HFF-Myc (cell line): ENCODE results near the gene LRRC14B.
"Not testable (repeated sequence)": the region's sequence is repeated elsewhere in the genome, so short reads cannot be mapped to it uniquely, and the experiment has no call there.

ENCODE experiments used
- DNase-seq: peaks from one replicate; pipeline ENCODE4 v3.0.0-alpha.2; 2011; ENCODE audit warnings: low read depth; ENCODE audit errors: extremely low read depth
- H3K4me3 ChIP-seq: replicated peaks from 2 replicates; pipeline ENCODE4 v1.5.1; 2011; ENCODE audit warnings: low read depth, mild to moderate bottlenecking, control low read depth, low read length
- TF ChIP-seq, protein P1 (sequence below): IDR thresholded peaks from 2 replicates; pipeline ENCODE4 v1.5.1; 2012; ENCODE audit warnings: mild to moderate bottlenecking, low read depth, low read length, control low read depth; ENCODE audit errors: missing control alignments

Gene LRRC14B

DNA sequence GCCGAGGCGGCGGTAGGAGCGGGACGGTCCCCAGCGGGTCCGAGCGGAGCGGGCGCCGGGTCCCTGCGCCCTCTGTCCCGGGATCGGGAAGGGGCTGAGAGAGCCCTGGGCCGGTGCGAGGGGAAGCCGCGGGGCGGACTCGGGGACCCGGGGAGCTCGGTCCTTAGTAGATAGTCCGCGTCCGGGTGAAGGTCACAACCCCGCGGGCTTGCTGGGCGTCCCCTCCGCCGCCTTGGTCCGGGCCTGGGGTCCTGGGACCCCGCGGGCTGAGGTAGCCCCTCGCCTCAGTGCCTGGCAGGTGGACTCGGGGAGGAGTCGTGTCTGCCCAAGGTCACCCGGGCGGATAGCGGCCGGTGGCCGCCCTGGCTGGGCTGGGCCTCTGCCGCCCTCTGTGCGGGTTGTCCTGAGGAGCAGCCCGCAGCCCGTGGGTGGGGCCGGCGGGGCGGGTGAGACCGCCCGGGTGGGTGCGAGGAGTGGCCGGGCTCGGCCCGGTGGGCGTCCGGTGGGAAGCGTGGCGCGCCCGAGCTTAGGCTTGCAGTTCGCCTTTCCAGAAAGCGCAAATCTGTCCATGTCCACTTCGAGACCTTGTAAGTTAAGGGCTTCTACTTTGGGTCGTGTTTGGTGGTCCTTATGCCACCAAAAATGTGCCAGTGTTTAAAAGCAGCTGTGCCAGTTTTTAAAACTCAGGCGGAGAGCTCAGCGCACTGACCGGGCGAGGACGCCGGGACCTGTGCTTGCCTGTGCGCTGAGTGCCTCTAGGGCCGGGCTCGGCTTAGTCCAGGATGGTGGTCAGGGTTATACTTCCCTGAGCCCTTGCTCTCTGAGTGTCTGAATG is 27.4 kb downstream of the LRRC14B start:
- no peak for DNase-seq
- peak overlapping the region; percentile 93 for H3K4me3 ChIP-seq
- TF ChIP-seq, protein P1, sequence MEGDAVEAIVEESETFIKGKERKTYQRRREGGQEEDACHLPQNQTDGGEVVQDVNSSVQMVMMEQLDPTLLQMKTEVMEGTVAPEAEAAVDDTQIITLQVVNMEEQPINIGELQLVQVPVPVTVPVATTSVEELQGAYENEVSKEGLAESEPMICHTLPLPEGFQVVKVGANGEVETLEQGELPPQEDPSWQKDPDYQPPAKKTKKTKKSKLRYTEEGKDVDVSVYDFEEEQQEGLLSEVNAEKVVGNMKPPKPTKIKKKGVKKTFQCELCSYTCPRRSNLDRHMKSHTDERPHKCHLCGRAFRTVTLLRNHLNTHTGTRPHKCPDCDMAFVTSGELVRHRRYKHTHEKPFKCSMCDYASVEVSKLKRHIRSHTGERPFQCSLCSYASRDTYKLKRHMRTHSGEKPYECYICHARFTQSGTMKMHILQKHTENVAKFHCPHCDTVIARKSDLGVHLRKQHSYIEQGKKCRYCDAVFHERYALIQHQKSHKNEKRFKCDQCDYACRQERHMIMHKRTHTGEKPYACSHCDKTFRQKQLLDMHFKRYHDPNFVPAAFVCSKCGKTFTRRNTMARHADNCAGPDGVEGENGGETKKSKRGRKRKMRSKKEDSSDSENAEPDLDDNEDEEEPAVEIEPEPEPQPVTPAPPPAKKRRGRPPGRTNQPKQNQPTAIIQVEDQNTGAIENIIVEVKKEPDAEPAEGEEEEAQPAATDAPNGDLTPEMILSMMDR: no peak

DNA sequence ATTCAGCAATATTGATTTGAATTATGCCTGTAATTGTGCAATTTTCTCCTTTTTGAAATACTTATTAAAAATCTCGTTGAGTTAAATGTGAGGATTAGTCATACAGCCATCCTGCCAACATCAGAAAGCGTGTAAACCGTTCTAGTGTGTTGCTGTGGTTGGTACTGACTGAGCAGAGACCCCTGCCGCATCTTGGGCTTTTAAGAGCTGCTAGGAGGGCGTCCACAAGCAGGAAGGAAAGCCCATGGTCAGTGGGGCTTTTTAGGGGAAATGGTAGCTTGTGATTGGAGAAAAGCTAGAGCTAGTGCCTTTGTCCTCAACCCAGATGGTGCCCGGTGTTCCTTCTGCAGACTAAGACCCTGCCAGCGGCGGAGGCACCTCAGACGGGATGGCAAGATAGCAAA is 28.2 kb downstream of the LRRC14B start:
- H3K4me3 ChIP-seq: peak overlapping the region; percentile 93

DNA sequence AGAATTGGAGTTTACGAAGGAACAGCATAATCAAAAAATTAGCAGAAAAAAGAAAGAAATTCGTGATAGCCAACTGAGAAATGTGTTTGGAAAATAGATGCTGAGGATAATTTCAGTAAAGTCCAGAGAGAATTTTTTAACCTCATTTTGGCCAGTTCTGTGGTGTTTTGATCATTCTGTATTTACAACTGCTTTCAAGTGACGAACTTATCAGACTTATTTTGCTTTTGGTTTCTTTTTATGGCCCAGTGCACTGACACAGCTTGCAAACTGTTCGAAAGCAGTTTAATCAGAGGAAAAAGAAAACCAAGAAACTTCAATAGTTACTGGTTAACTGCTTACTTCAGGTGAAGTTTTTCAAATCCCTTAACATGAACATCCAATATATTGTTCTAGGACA is 28.7 kb downstream of the LRRC14B start:
- TF ChIP-seq, protein P1: no peak
- DNase-seq: no peak
- peak overlapping the region; percentile 93 for H3K4me3 ChIP-seq

More for the DNA sequence above, 28.2 kb downstream of the LRRC14B start:
- DNase-seq: no peak
- TF ChIP-seq, protein P1: no peak

DNA sequence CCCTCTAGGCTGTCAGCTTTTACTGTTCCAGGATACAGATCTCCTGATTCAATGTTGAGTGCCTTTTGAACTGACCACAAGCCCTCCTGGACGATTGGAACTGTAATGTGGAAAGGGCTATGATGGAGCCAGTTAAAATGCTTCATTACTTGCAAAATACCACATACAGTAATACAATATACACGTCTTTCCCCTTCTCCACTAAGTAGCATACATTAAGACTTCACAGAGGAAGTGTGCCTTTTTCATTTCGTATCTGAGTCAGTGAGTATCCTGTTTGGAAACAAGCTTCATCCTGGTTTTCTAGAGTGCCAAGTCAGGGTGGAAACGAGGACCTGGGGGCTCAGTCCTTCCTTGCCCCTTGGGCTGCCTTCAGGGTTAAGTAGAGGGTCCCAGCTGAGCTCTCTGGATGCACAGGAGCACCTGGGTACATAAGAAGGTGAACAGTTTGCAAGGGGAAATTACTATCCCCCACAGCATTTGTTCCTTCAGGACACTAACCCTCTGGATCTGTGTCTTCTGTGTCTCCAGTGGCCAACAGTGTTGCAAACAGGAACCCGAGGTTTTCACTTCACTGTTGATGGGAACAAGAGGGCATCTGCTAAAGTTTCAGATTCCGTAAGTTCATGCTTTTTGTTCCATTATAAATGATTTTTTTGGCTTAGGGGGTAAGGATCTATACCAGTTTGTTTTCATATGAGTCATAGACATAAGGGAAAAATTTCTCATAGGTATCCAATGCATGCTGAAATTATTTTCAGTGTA is 31.8 kb downstream of the LRRC14B start:
- H3K4me3 ChIP-seq, DNase-seq: not testable (repeated sequence)

DNA sequence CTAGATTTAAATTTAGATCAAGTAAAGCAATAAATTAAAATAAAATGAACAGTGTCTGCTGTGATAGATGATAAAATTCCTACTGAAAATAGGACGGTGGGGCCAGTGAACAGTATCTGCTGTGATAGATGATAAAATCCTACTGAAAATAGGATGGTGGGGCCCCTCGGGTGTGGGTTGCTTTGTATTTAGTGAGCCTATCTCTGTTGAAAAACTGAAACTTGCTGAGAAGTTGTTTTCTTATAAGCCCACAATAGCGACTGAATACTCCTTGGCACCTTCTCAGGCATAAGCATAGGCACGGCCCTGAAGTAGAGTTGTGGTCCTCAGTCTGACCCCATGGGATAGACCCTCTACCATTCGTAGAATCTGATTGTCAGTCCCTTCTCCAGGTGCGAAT is 32.5 kb downstream of the LRRC14B start:
- no peak overlapping the region for H3K4me3 ChIP-seq
- TF ChIP-seq, protein P1: no peak
- no peak for DNase-seq

DNA sequence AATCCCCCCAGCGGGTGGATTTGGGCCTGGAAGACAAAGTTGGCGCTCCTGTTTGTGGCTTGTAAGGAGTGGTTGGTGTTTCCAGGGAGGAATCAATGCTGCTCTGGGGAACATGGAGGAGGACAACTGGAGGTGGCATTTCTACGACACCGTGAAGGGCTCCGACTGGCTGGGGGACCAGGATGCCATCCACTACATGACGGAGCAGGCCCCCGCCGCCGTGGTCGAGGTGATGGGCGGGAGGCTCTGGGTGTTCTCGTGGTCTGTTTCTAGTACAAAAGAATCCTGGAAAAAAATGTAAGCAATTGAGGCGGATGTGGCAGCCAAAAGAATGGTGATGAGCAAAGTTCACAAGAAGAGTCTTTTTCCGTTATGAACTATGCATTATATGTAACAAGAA is 34.0 kb downstream of the LRRC14B start:
- TF ChIP-seq, protein P1: no peak
- H3K4me3 ChIP-seq: no peak overlapping the region
- no peak for DNase-seq

DNA sequence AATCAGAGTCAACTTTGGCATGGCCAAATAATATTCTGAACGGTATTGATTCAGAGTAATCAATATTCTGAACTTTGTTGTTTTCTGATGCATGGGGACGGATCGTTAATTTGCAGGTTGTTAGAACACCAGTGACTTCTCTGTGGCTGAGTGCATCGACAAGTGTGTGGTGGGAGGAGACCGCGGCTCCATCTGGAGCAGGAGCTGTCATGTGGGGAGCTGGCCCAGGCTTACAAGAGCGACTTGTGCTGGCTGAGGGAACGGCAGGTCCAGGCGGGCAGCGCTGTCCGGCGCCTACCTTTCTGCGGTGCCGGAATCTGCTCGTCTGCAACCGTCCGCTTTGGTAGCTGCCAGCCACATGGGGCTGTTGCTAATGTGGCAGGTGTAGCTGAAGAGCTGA is 36.1 kb downstream of the LRRC14B start:
- not testable (repeated sequence) for H3K4me3 ChIP-seq, DNase-seq
